Body of pancreas (tissue), 4 donors: ENCODE data around the gene CNTNAP5. TPM values are rescaled to one million over a fixed set of nuclear protein-coding genes. Genes with fewer than 3 reads are reported as not detected.
A peak's percentile ranks its signal among the peaks of the same experiment; 100 is the strongest.

Source experiments
- ATAC-seq: fragments of 150-250 bp; one replicate; pipeline ENCODE4 v1.9.1; 2016
- DNase-seq, 4 donors: peaks; one replicate each; pipeline ENCODE4 v3.0.0-alpha.2; 2019
- H3K27ac ChIP-seq, 4 donors: fragments of 200-600 bp; sonication (generic); 1 replicate in 3 of 4; 2 replicates in 1 of 4; pipeline versions ENCODE4 v1.5.1 to v1.6.1; 2016 to 2019; ENCODE audit warnings: mild to moderate bottlenecking in 1 of 4, mixed read lengths in 1 of 4, moderate library complexity in 1 of 4
- H3K27me3 ChIP-seq, 2 donors: fragments of 200-600 bp; sonication (generic); one replicate each; pipeline ENCODE4 v1.6.0; 2016; ENCODE audit warnings: mild to moderate bottlenecking in 1 of 2
- H3K36me3 ChIP-seq, 2 donors: fragments of 200-600 bp; sonication (generic); replicated peaks in 1 of 2; 2 replicates each; pipeline ENCODE4 v1.5.1; 2016; ENCODE audit warnings: low read depth in 2 of 2; ENCODE audit not compliant: insufficient read depth in 1 of 2
- H3K4me1 ChIP-seq: fragments of 200-600 bp; sonication (generic); one replicate; pipeline ENCODE4 v1.6.0; 2016
- H3K4me3 ChIP-seq, 2 donors: fragments of 200-600 bp; sonication (generic); 1 replicate in 1 of 2; 2 replicates in 1 of 2; pipeline ENCODE4 v1.5.1; 2016 to 2019
- H3K9me3 ChIP-seq, 3 donors: fragments of 200-600 bp; sonication (generic); 1 replicate in 2 of 3; 2 replicates in 1 of 3; pipeline ENCODE4 v1.5.1; 2016
- CTCF ChIP-seq, 7 experiments: fragments of 450-650 bp in 4 of 7; fragments of 200-600 bp in 3 of 7; sonication (generic) in 3 of 7; IDR thresholded peaks; one replicate each; pipeline ENCODE4 v1.5.1; 2016 to 2019; ENCODE audit warnings: antibody characterized with exemption in 7 of 7
- POLR2A ChIP-seq, 3 donors: fragments of 450-650 bp; IDR thresholded peaks; one replicate each; pipeline ENCODE4 v1.6.1; 2016; ENCODE audit warnings: antibody characterized with exemption in 3 of 3, mild to moderate bottlenecking in 2 of 3
- WGBS, 2 donors: methylation state at CpG; one replicate each; pipeline ENCODE4 v1.1.5; 2017; 5-methylcytosine and 5-hydroxymethylcytosine counted together
- intact Hi-C: fragments of 100-400 bp; cut with DNase I; formaldehyde crosslinking; loops from one replicate; pipeline ENCODE4 v1.15.1; 2023
- total RNA-seq, 2 donors: library from RNA; depleted of rRNA; stranded (reverse); fragments of >200 nt; gene quantifications; one replicate each; pipeline ENCODE4 v1.1.0, GENCODE V29; 2016

The CNTNAP5 gene
- total RNA-seq, result under 1 TPM; 0.26 to 0.33 TPM

- Histone ChIP-seq H3K27ac (no peak within 1 kb of the TSS), H3K36me3 (no peaks in the 10 kb centered on the region), H3K4me3 (peak within 1 kb of the TSS in 1 of 2 donors; percentile 8), H3K27me3 (peaks cover 0 to 14% of the 10 kb centered on the region in 2 donors), H3K9me3 (no peaks in the 10 kb centered on the region), H3K4me1 (peaks cover 10% of the 10 kb centered on the region)
- no peak for TF ChIP-seq POLR2A (IDR thresholded peaks at IDR 0.05)
- no peak for TF ChIP-seq CTCF (IDR thresholded peaks at IDR 0.05)
- ATAC-seq (peak; percentile 81), DNase-seq (peak; percentile 48 to 77 (median 64))
- WGBS, 2 donors, result 1 to 4% methylated on average over 22 to 37 of the region's 37 CpGs
- intact Hi-C loops, result no loop called here
Observed at GRCh38 chr2:124025171-124025580, at the start of gene CNTNAP5. CNTNAP5 (plus strand) TSS chr2:124025287; CDS start chr2:124025651, 364 bp downstream.

GRCh38 chr2:123976054-123976648 is 48.9 kb upstream of the CNTNAP5 start:
- intact Hi-C loops, result no loop called here
- WGBS, 2 donors, result 61 to 72% methylated on average over 4 of the region's 4 CpGs
- Histone ChIP-seq H3K27me3 (no peaks in the 10 kb centered on the region), H3K36me3 (no peaks in the 10 kb centered on the region), H3K4me3 (no peak overlapping the region), H3K4me1 (no peaks in the 10 kb centered on the region), H3K27ac (no peak overlapping the region), H3K9me3 (no peaks in the 10 kb centered on the region)
- TF ChIP-seq POLR2A (IDR thresholded peaks at IDR 0.05) (no peak), CTCF (IDR thresholded peaks at IDR 0.05) (no peak)
- ATAC-seq (no peak), DNase-seq (no peak)

- H3K4me3 ChIP-seq, result no peak overlapping the region
- peak; percentile 50 for ATAC-seq
- DNase-seq, result peak; percentile 31 to 51 (median 35)
- H3K36me3 ChIP-seq, result no peaks in the 10 kb centered on the region
- no peaks in the 10 kb centered on the region for H3K4me1 ChIP-seq
- no peak overlapping the region for H3K27ac ChIP-seq
- intact Hi-C loops, result no loop called here
- TF ChIP-seq CTCF (IDR thresholded peaks at IDR 0.05), result peak; percentile 29 to 56 (median 47)
- no peak for TF ChIP-seq POLR2A (IDR thresholded peaks at IDR 0.05)
- no peaks in the 10 kb centered on the region for H3K9me3 ChIP-seq
- no peaks in the 10 kb centered on the region for H3K27me3 ChIP-seq
- 20 to 21% methylated on average over 8 of the region's 8 CpGs for whole genome bisulfite sequencing, 2 donors
Observed at GRCh38 chr2:123993728-123994323, 31.3 kb upstream of the CNTNAP5 start.

GRCh38 chr2:123999681-124000080 is 25.4 kb upstream of the CNTNAP5 start:
- WGBS, 2 donors, result 52 to 60% methylated on average over 2 of the region's 2 CpGs
- no peak for ATAC-seq
- intact Hi-C loops, result no loop called here

More at GRCh38 chr2:123999681-124000080, 25.4 kb upstream of the CNTNAP5 start:
- no peak overlapping the region for H3K27ac ChIP-seq
- H3K36me3 ChIP-seq, result no peaks in the 10 kb centered on the region
- H3K4me1 ChIP-seq, result no peaks in the 10 kb centered on the region
- H3K4me3 ChIP-seq, result no peak overlapping the region
- no peaks in the 10 kb centered on the region for H3K27me3 ChIP-seq
- no peak for TF ChIP-seq CTCF (IDR thresholded peaks at IDR 0.05)
- no peak for TF ChIP-seq POLR2A (IDR thresholded peaks at IDR 0.05)
- no peaks in the 10 kb centered on the region for H3K9me3 ChIP-seq
- DNase-seq, result no peak
